K562 (cell line): ENCODE measurements around the gene CTSO. TPM values are rescaled to one million over a fixed set of nuclear protein-coding genes. Genes with fewer than 3 reads are reported as not detected.

Experiments used
- ATAC-seq: fragments of 200-7000 bp; cut with Tn5 transposase; 3 replicates; pipeline ENCODE4 v1.9.1; 2020; ENCODE audit warnings: moderate library complexity
- BruUV-seq: library from RNA; stranded (reverse); fragments of 400-500 nt; replicated peaks from 2 replicates; lab custom pipeline; 2021; lab: Mats Ljungman, UMichigan
- CTCF ChIA-PET: fragments of 300-600 bp; formaldehyde crosslinking; extraction: SDS; loops from one replicate; lab custom pipeline; 2021; ENCODE audit warnings: low intra/inter-chr PET ratio; lab: Yijun Ruan, JAX
- POLR2A ChIA-PET: fragments of 300-600, 350-650 bp; sonication (Branson Sonifier 250); formaldehyde crosslinking; extraction: SDS; loops from one replicate; lab custom pipeline; 2021; ENCODE audit warnings: antibody characterized with exemption, inconsistent platforms; lab: Yijun Ruan, JAX
- DNase-seq, 4 experiments: peaks; one replicate each; pipeline versions ENCODE4 v3.0.0 to v3.0.0-alpha.2; 2011 to 2018; ENCODE audit warnings: low spot score in 3 of 4, mixed read lengths in 3 of 4; ENCODE audit errors: extremely low read depth in 1 of 4
- FAIRE-seq: peaks from 2 replicates; lab custom pipeline; 2011; peaks lifted over from hg19 to GRCh38; lab: Jason Lieb, UNC
- H2AFZ ChIP-seq: 2 replicates; pipeline ENCODE4 v1.6.0; 2011; ENCODE audit warnings: low read depth, low read length, control low read depth, inconsistent platforms
- H3K27ac ChIP-seq: fragments of 200-600 bp; 3 replicates; pipeline ENCODE4 v1.8.0; 2011; ENCODE audit warnings: low read depth, mild to moderate bottlenecking, control low read depth, inconsistent platforms, low read length, moderate library complexity, mixed read lengths; ENCODE audit errors: extremely low read depth
- H3K27me3 ChIP-seq, 2 experiments: fragments of 300-600 bp in 1 of 2; 2 replicates in 1 of 2; 3 replicates in 1 of 2; pipeline versions ENCODE4 v1.6.0 to v1.8.0; 2011; ENCODE audit warnings: inconsistent platforms in 2 of 2, low read length in 2 of 2, mild to moderate bottlenecking in 1 of 2, mixed read lengths in 1 of 2, moderate library complexity in 1 of 2; ENCODE audit not compliant: control insufficient read depth in 2 of 2, insufficient read depth in 2 of 2
- H3K36me3 ChIP-seq: fragments of 300-600 bp; 3 replicates; pipeline ENCODE4 v1.8.0; 2011; ENCODE audit warnings: mild to moderate bottlenecking, low read length, inconsistent platforms; ENCODE audit not compliant: control insufficient read depth, insufficient read depth
- H3K4me1 ChIP-seq, 2 experiments: fragments of 200-600 bp in 1 of 2; replicated peaks in 1 of 2; 2 replicates in 1 of 2; 3 replicates in 1 of 2; pipeline versions ENCODE4 v1.5.1 to v1.8.0; 2011; ENCODE audit warnings: inconsistent platforms in 2 of 2, low read length in 2 of 2, mild to moderate bottlenecking in 1 of 2, mixed read lengths in 1 of 2, moderate library complexity in 1 of 2; ENCODE audit not compliant: control insufficient read depth in 2 of 2, insufficient read depth in 2 of 2
- H3K4me2 ChIP-seq: 2 replicates; pipeline ENCODE4 v1.6.1; 2011; ENCODE audit warnings: low read length, control low read depth, inconsistent platforms, mixed read lengths; ENCODE audit not compliant: insufficient read depth
- H3K4me3 ChIP-seq: fragments of 200-600 bp; sonication (generic), shearing (Covaris generic); 2 replicates; pipeline ENCODE4 v1.5.1; 2016; ENCODE audit warnings: control low read depth, inconsistent platforms
- H3K79me2 ChIP-seq: fragments of 200-600 bp; 3 replicates; pipeline ENCODE4 v1.8.0; 2011; ENCODE audit warnings: low read length, inconsistent platforms; ENCODE audit not compliant: control insufficient read depth, insufficient read depth
- H3K9ac ChIP-seq, 2 experiments: 2 replicates each; pipeline versions ENCODE4 v1.6.0 to v1.6.1; 2011; ENCODE audit warnings: low read depth in 2 of 2, low read length in 2 of 2, control low read depth in 1 of 2, inconsistent platforms in 1 of 2, mild to moderate bottlenecking in 1 of 2, mixed read lengths in 1 of 2; ENCODE audit not compliant: insufficient read depth in 1 of 2
- H3K9me1 ChIP-seq: one replicate; pipeline ENCODE4 v1.6.0; 2011; ENCODE audit warnings: inconsistent platforms, mild to moderate bottlenecking, low read length, moderate library complexity; ENCODE audit not compliant: control insufficient read depth, insufficient read depth
- H3K9me3 ChIP-seq: replicated peaks from 2 replicates; pipeline ENCODE4 v1.5.1; 2011; ENCODE audit warnings: low read depth, low read length, inconsistent platforms; ENCODE audit not compliant: control insufficient read depth, insufficient read depth
- H4K20me1 ChIP-seq: replicated peaks from 2 replicates; pipeline ENCODE4 v1.6.1; 2011; ENCODE audit warnings: low read length, inconsistent platforms, mixed read lengths; ENCODE audit not compliant: control insufficient read depth, insufficient read depth
- ARID3B ChIP-seq: fragments of 250-450 bp; sonication (Bioruptor Pico); IDR thresholded peaks from 2 replicates; pipeline ENCODE4 v1.4.0; 2020; ENCODE audit warnings: borderline replicate concordance
- BDP1 ChIP-seq: IDR thresholded peaks from 3 replicates; pipeline ENCODE4 v1.6.1; 2011; ENCODE audit not compliant: insufficient read length, insufficient read depth
- CAMTA2 ChIP-seq: fragments of 250-450 bp; sonication (Bioruptor Pico); conservative IDR thresholded peaks from 2 replicates; pipeline ENCODE4 v1.5.1; 2022
- CREB5 ChIP-seq: fragments of 250-450 bp; sonication (Bioruptor Pico); IDR thresholded peaks from 2 replicates; pipeline ENCODE4 v1.5.0; 2020; ENCODE audit warnings: mild to moderate bottlenecking
- DACH1 ChIP-seq: fragments of 450-650 bp; IDR thresholded peaks from 2 replicates; pipeline ENCODE4 v1.6.1; 2018; ENCODE audit not compliant: partially characterized antibody
- E2F3 ChIP-seq: fragments of 250-450 bp; sonication (Bioruptor Pico); IDR thresholded peaks from 2 replicates; pipeline ENCODE4 v1.4.0; 2020; ENCODE audit warnings: mild to moderate bottlenecking
- ETV5 ChIP-seq: sonication (generic); formaldehyde crosslinking; IDR thresholded peaks from 2 replicates; pipeline ENCODE4 v1.4.0; 2020; ENCODE audit warnings: low read depth, mild to moderate bottlenecking, missing genetic modification reagents
- GATAD2A ChIP-seq: fragments of 450-650 bp; IDR thresholded peaks from 2 replicates; pipeline ENCODE4 v1.6.1; 2017
- MAFK ChIP-seq: IDR thresholded peaks from 2 replicates; pipeline ENCODE4 v1.6.1; 2011; ENCODE audit warnings: low read length, improper control_type of control experiment
- MTF1 ChIP-seq: fragments of 250-450 bp; sonication (Bioruptor Pico); IDR thresholded peaks from 2 replicates; pipeline ENCODE4 v1.9.0; 2021; ENCODE audit warnings: moderate library complexity, mild to moderate bottlenecking, inconsistent platforms, borderline replicate concordance
- NFATC3 ChIP-seq: fragments of 450-650 bp; IDR thresholded peaks from 2 replicates; pipeline ENCODE4 v1.6.1; 2017; ENCODE audit warnings: mild to moderate bottlenecking
- NR2F6 ChIP-seq: fragments of 450-650 bp; formaldehyde crosslinking; IDR thresholded peaks from 2 replicates; pipeline ENCODE4 v1.4.0; 2020; ENCODE audit warnings: mild to moderate bottlenecking
- SAFB ChIP-seq: fragments of 200-400 bp; formaldehyde crosslinking; IDR thresholded peaks from 2 replicates; pipeline ENCODE4 v1.6.1; 2017; ENCODE audit warnings: low read depth, low read length, borderline replicate concordance
- SRSF1 ChIP-seq: fragments of 200-400 bp; formaldehyde crosslinking; IDR thresholded peaks from 2 replicates; pipeline ENCODE4 v1.6.1; 2017; ENCODE audit warnings: mild to moderate bottlenecking, low read depth, low read length, moderate library complexity
- ZFP30 ChIP-seq: fragments of 250-450 bp; sonication (Bioruptor Pico); IDR thresholded peaks from 2 replicates; pipeline ENCODE4 v1.8.0; 2022; ENCODE audit warnings: moderate library complexity, mild to moderate bottlenecking, inconsistent platforms, borderline replicate concordance
- ZNF23 ChIP-seq: fragments of 250-450 bp; sonication (Bioruptor Pico); IDR thresholded peaks from 2 replicates; pipeline ENCODE4 v1.4.0; 2020; ENCODE audit warnings: mild to moderate bottlenecking
- ZNF274 ChIP-seq: IDR thresholded peaks from 2 replicates; pipeline ENCODE4 v1.6.1; 2011; ENCODE audit warnings: low read depth, mild to moderate bottlenecking, low read length, moderate library complexity, borderline replicate concordance
- ZNF583 ChIP-seq: fragments of 250-450 bp; sonication (Bioruptor Pico); IDR thresholded peaks from 2 replicates; pipeline ENCODE4 v1.4.0; 2020
- ZNF699 ChIP-seq: fragments of 250-450 bp; sonication (Bioruptor Pico); IDR thresholded peaks from 2 replicates; pipeline ENCODE4 v1.8.0; 2021; ENCODE audit warnings: mild to moderate bottlenecking, moderate library complexity; ENCODE audit not compliant: insufficient replicate concordance
- WGBS: fragments of 100-300 bp; shearing (Covaris generic); methylation state at CpG from one replicate; pipeline ENCODE4 v1.1.6; 2016; ENCODE audit warnings: low coverage, mixed read lengths; ENCODE audit not compliant: insufficient coverage; ENCODE audit errors: missing lambda C conversion rate; 5-methylcytosine and 5-hydroxymethylcytosine counted together
- in situ Hi-C: fragments of 300-500 bp; cut with MboI; formaldehyde crosslinking; loops from 4 replicates; pipeline ENCODE4 v1.15.0; 2018; ENCODE audit warnings: inconsistent platforms, mixed read lengths
- intact Hi-C: fragments of 100-400 bp; cut with micrococcal nuclease; formaldehyde crosslinking; loops from 2 replicates; pipeline ENCODE4 v1.14.2; 2022
- polyA plus RNA-seq, 8 experiments: library from polyadenylated mRNA; depleted of rRNA in 4 of 8; stranded (reverse) in 5 of 8; unstranded in 3 of 8; fragments of >200 nt; fragmentation: Nextera tagmentation in 2 of 8; fragmentation: Illumina TruSeq in 1 of 8; extraction: Ambion mirVana in 2 of 8; extraction: Trizol in 1 of 8; gene quantifications; 2 replicates each; pipeline versions ENCODE4 v1.2.1 to v1.2.3, GENCODE V29; 2011 to 2014; ENCODE audit warnings: inconsistent platforms in 1 of 8, missing spikeins in 1 of 8
- total RNA-seq, 7 experiments: library from RNA; depleted of rRNA in 6 of 7; stranded (reverse); fragments of >200 nt in 6 of 7; fragmentation: Illumina TruSeq in 2 of 7; extraction: Trizol in 2 of 7; gene quantifications; 2 replicates each; pipeline versions ENCODE4 v1.2.1 to v1.2.3, GENCODE V29; 2011 to 2021; ENCODE audit warnings: low replicate concordance in 1 of 7
- TF ChIP-seq, protein P1 (sequence below): sonication (generic); formaldehyde crosslinking; IDR thresholded peaks from 2 replicates; pipeline ENCODE4 v1.8.0; 2022; ENCODE audit warnings: mild to moderate bottlenecking, missing genetic modification reagents

Gene CTSO
- total and polyA plus RNA-seq, 9 of the 15 experiments (the other 6 are each of a cell fraction or from before 2014, with no cell fraction given), result 0.03 to 0.07 (median 0.04) TPM; not detected in 5

- ChIA-PET POLR2A (no interaction called here), CTCF (no interaction called here)
- H3K27me3 ChIP-seq, result no peaks in the 10 kb centered on the region
- no TSS peak for BruUV-seq
- H3K4me1 ChIP-seq, result no peaks in the 10 kb centered on the region
- H2AFZ ChIP-seq, result no peak overlapping the region
- H3K4me2 ChIP-seq, result no peak overlapping the region
- in situ Hi-C loops, result no loop called here
- H3K9me1 ChIP-seq, result no peaks in the 10 kb centered on the region
- ATAC-seq, result no peak
- no peak for FAIRE-seq
- DNase-seq, result no peak
- intact Hi-C loops, result no loop called here
- H3K79me2 ChIP-seq, result no peaks in the 10 kb centered on the region
- H4K20me1 ChIP-seq, result no peaks in the 10 kb centered on the region
- no peak overlapping the region for H3K9ac ChIP-seq
- 0% methylated on average over 3 of the region's 3 CpGs for WGBS
- H3K27ac ChIP-seq, result no peak overlapping the region
- TF ChIP-seq DACH1 (no peak), E2F3 (CRISPR knock-in tag) (no peak), NFATC3 (no peak), ZNF699 (no peak), SAFB (no peak), SRSF1 (no peak), NR2F6 (CRISPR knock-in tag) (no peak), BDP1 (no peak), ZNF274 (no peak), ETV5 (CRISPR knock-in tag) (no peak), ZNF23 (CRISPR knock-in tag) (no peak), MTF1 (CRISPR knock-in tag) (no peak), GATAD2A (no peak), CREB5 (CRISPR knock-in tag) (no peak), ZFP30 (CRISPR knock-in tag) (no peak), CAMTA2 (no peak), ARID3B (CRISPR knock-in tag) (no peak), ZNF583 (no peak), MAFK (no peak)
- TF ChIP-seq, protein P1, sequence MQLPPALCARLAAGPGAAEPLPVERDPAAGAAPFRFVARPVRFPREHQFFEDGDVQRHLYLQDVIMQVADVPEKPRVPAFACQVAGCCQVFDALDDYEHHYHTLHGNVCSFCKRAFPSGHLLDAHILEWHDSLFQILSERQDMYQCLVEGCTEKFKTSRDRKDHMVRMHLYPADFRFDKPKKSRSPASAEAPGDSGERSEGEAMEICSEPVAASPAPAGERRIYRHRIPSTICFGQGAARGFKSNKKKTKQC, result no peak
- TF ChIP-seq, all 486 proteins: peak for 0
- Histone ChIP-seq H3K36me3 (no peaks in the 10 kb centered on the region), H3K4me3 (no peak overlapping the region), H3K9me3 (no peaks in the 10 kb centered on the region)
These were observed 53.8 kb downstream of the CTSO start for GRCh38 chr4:155899891-155900290.
